Stimulated activated CD4-positive, alpha-beta T cell treated with anti-CD3 and anti-CD28 coated beads, Interleukin-4, amount 100 ng/mL, for 4 hours (primary cell): ENCODE measurements around the gene GAL3ST2.
"Not testable (repeated sequence)": the region's sequence is repeated elsewhere in the genome, so short reads cannot be mapped to it uniquely, and the experiment has no call there.

Source experiments
- DNase-seq, 2 experiments: peaks; one replicate each; pipeline ENCODE4 v3.0.0-alpha.2; 2020

Gene GAL3ST2

GRCh38 chr2:241810307-241811200 is 33.9 kb downstream of the GAL3ST2 start:
- DNase-seq: no peak

GRCh38 chr2:241811201-241811951 is 34.8 kb downstream of the GAL3ST2 start:
- DNase-seq: no peak

- no peak for DNase-seq
Measured at GRCh38 chr2:241811952-241812729, 35.5 kb downstream of the GAL3ST2 start.

GRCh38 chr2:241812730-241813643 is 36.4 kb downstream of the GAL3ST2 start:
- no peak for DNase-seq

- DNase-seq: no peak
Measured at GRCh38 chr2:241813644-241814392, 37.2 kb downstream of the GAL3ST2 start.

- DNase-seq: no peak
Measured at GRCh38 chr2:241814393-241814642, 37.7 kb downstream of the GAL3ST2 start.

- DNase-seq: no peak
Measured at GRCh38 chr2:241814643-241815476, 38.2 kb downstream of the GAL3ST2 start.

GRCh38 chr2:241815477-241816430 is 39.1 kb downstream of the GAL3ST2 start:
- no peak for DNase-seq

GRCh38 chr2:241816431-241817121 is 40.0 kb downstream of the GAL3ST2 start:
- DNase-seq: no peak

GRCh38 chr2:241817126-241817820 is 40.7 kb downstream of the GAL3ST2 start:
- DNase-seq: no peak

- DNase-seq: not testable (repeated sequence)
Measured at GRCh38 chr2:241817821-241818215, 41.2 kb downstream of the GAL3ST2 start.

GRCh38 chr2:241818229-241818942 is 41.8 kb downstream of the GAL3ST2 start:
- DNase-seq: no peak

GRCh38 chr2:241818943-241819270 is 42.3 kb downstream of the GAL3ST2 start:
- no peak for DNase-seq

- not testable (repeated sequence) for DNase-seq
Measured at GRCh38 chr2:241819947-241820624, 43.5 kb downstream of the GAL3ST2 start.

- no peak for DNase-seq
Measured at GRCh38 chr2:241820625-241821384, 44.2 kb downstream of the GAL3ST2 start.
